ENCODE results near the gene HMGB3.
"Not testable (repeated sequence)": the region's sequence is repeated elsewhere in the genome, so short reads cannot be mapped to it uniquely, and the experiment has no call there.

Gene HMGB3

GRCh38 chrX:150977411-150978162 lies 5.5 kb upstream of the HMGB3 start:
- no peak for DNase-seq

DNA sequence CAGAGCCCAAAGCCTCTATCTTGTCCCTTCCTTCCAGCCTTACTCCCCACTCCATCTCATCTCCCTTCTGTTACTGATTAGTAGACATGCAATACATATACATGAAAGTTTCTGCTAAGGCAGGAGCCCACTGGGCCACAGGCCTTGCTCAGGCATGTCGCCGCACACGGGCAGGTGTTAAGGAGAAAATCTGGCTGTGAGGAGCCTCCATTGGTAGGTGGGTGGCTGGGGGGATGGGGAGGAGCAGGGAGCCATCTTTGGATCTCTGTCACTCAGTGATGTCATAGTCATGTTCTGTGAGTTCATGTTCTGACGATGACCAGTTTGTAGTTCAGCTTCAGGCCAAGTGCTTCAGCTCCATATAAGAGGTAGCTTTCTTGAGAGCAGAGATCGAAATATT lies 2.9 kb upstream of the HMGB3 start:
- DNase-seq: no peak

DNA sequence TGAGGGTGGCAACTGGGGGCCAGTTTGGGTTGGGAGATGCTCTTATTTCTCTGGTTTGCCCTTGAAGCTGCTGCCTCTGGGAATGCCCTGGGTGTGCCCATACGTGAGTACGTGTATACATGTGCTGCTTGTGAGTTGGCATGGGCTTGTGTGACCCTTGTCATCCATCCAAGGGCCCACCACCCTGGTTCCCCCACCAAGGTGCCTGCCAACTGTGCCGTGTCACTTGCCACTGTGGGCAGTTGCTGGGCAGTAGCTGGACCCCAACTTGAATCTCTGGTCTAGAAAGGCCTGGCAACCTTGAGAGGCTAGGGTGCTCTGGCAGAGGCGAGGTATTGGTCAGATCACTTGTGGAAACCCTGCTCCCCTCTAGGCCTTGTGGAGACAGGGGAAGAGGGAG lies 2.4 kb upstream of the HMGB3 start:
- no peak for DNase-seq

DNA sequence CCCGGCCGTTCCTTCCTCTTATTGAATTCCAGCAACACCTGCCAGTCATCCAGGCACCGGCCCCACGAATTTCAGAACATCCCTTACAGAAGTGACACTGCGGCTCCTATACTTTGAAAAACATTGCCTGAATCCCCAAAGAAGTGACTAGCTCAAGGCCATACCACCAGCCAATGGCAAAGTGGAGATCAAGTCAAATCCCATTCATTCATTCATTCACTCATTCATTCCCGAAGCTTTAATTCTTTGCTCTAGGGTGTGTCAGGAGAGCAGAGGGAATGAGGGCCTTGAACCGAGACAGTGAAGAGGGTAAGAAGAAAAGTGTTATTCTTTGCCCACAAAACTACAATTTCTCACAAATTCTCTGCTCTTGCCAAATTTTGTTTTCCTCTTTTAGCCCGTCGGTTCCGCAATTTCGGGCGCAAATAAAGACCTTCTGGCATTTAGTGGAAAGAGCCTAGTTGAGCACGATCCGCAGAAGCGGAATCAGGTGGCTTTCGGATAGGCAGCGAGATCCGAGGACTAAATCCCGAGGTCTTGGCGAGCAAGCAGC lies 824 bp upstream of the HMGB3 start:
- no peak for DNase-seq

- DNase-seq: no peak
Observed at GRCh38 chrX:150983521-150984168, 510 bp downstream of the HMGB3 start.

GRCh38 chrX:150984169-150984824 lies 1.2 kb downstream of the HMGB3 start:
- DNase-seq: no peak

DNA sequence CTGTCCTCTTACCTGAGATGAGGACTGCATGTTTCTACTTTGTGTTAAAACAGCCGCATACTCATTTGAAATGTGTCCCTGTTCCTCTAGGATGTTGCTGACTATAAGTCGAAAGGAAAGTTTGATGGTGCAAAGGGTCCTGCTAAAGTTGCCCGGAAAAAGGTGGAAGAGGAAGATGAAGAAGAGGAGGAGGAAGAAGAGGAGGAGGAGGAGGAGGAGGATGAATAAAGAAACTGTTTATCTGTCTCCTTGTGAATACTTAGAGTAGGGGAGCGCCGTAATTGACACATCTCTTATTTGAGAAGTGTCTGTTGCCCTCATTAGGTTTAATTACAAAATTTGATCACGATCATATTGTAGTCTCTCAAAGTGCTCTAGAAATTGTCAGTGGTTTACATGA lies 4.6 kb downstream of the HMGB3 start:
- DNase-seq: not testable (repeated sequence)

DNA sequence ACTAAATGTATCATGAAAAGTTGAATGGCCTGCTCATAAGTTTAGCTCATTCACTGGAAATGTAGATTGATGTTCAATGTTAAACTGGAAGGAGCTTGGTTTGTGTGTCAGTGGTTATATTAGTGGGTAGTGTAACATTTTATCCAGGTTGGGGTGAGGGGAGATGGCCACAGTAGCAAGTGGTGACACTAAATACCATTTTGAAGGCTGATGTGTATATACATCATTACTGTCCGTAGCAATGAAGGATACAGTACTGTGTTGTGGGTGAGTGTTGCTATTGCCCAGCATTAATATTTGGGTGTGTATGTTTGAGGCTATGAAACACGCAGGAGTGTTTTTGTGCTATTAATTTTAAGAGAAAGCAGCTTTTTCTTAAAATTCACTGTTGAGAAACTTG lies 6.3 kb downstream of the HMGB3 start:
- no peak for DNase-seq

DNA sequence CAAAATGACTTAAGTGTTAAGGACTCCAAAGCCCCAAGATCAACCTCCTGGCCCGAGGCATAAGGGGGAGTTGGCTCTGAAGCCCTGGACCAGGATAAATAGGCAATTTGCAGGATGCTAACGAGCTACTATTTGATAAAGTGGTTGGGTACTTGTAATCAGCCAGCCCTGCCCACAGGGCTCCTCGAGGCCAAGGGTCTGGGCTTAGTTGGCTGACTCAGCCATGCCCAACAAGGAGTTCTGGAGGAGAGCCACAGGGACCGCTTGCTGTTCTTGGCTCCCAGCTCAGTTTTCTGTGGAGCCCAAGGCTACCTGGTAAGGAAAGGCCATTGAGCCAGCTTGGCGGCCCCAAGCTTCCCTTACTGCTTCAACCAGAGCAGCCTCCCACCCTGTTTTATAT lies 7.8 kb downstream of the HMGB3 start:
- DNase-seq: no peak

- DNase-seq: no peak
Observed at GRCh38 chrX:151000861-151001331, 17.8 kb downstream of the HMGB3 start.

DNA sequence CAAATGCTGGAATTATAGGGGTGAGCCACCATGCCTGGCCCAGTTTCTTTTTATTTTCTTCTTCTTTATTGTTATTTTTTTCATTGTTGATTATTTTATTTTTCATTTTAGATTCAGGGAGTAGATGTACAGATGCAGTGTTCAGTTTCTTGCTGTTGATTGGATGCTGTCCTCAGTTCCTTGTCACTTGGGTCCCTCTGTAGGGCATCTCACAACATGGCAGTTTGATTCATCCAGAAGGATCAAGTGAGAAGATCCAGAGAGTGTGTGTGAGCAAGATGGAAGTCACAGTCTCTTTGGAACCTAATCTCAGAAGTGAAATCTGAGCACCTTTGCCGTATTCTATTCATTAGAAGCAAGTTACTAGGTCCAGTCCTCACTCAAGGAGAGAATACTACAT lies 20.9 kb downstream of the HMGB3 start:
- no peak for DNase-seq

- DNase-seq: no peak
Observed at GRCh38 chrX:151006410-151007109, 23.4 kb downstream of the HMGB3 start.

- no peak for DNase-seq
Observed at GRCh38 chrX:151009582-151009981, 26.4 kb downstream of the HMGB3 start.

- no peak for DNase-seq
Observed at GRCh38 chrX:151013164-151013743, 30.1 kb downstream of the HMGB3 start.

GRCh38 chrX:151015684-151016083 lies 32.5 kb downstream of the HMGB3 start:
- DNase-seq: no peak

GRCh38 chrX:151019856-151020255 lies 36.7 kb downstream of the HMGB3 start:
- DNase-seq: no peak

- DNase-seq: no peak
Observed at GRCh38 chrX:151030845-151031244, 47.7 kb downstream of the HMGB3 start.

- DNase-seq: no peak
Observed at GRCh38 chrX:151031391-151031975, 48.3 kb downstream of the HMGB3 start.

DNA sequence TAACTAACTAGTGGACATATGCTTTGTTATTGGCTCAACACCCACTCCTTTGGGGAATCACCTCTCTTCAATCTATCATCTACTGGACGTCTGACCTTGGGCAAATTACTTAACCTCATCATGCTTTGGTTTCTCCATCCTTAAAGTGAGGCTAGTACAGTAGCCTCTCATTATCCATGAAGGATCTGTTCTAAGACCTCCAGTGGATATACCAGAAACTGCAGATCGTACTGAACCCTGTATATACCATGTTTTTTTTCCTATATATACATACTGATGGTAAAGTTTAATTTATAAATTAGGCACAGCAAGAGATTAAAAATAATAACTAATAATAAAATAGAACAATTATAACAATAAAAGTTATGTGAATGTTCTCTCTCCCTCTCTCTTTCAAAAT lies 56.2 kb downstream of the HMGB3 start:
- DNase-seq: no peak
